Measurements from ENCODE around the gene SH3PXD2A. TPM values are rescaled to one million over a fixed set of nuclear protein-coding genes. Genes with fewer than 3 reads are reported as not detected.
A peak's percentile ranks its signal among the peaks of the same experiment; 100 is the strongest.

SH3PXD2A gene
- total and polyA plus RNA-seq, 7 donors: 3.0 to 57.7 (median 10.6) TPM

- Histone ChIP-seq H3K36me3 (ENCODE audit: insufficient read depth in 1 of 2, low read depth in 1 of 2) (no peaks in the 10 kb centered on the region), H3K27ac (no peak overlapping the region), H3K4me1 (peaks cover 27% of the 10 kb centered on the region), H3K4me3 (no peak overlapping the region), H3K9me3 (no peaks in the 10 kb centered on the region), H3K27me3 (ENCODE audit: insufficient read depth in 3 of 3, low read length in 2 of 3) (no peaks in the 10 kb centered on the region)
- WGBS, 3 donors: 83 to 92% (median 83%) methylated on average over 8 of the region's 8 CpGs
- DNase-seq (peak in 1 of 2 donors; percentile 40), ATAC-seq (no peak)
- TF ChIP-seq CTCF (IDR thresholded peaks at IDR 0.05): no peak
- intact Hi-C loops (cut with DNase I): no loop called here
These were observed 64.1 kb downstream of the SH3PXD2A start for GRCh38 chr10:103791291-103791690.

GRCh38 chr10:103790580-103790979 lies 64.8 kb downstream of the SH3PXD2A start:
- Histone ChIP-seq H3K4me3 (no peak overlapping the region), H3K27ac (no peak overlapping the region), H3K27me3 (ENCODE audit: insufficient read depth in 3 of 3, low read length in 2 of 3) (no peaks in the 10 kb centered on the region), H3K9me3 (no peaks in the 10 kb centered on the region), H3K36me3 (ENCODE audit: insufficient read depth in 1 of 2, low read depth in 1 of 2) (no peaks in the 10 kb centered on the region), H3K4me1 (peaks cover 27% of the 10 kb centered on the region)
- DNase-seq (no peak), ATAC-seq (no peak)
- 89 to 91% (median 89%) methylated on average over 5 of the region's 5 CpGs for WGBS, 3 donors
- intact Hi-C loops (cut with DNase I): no loop called here
- no peak for TF ChIP-seq CTCF (IDR thresholded peaks at IDR 0.05)

GRCh38 chr10:103789771-103790201 lies 65.6 kb downstream of the SH3PXD2A start:
- peaks cover 26% of the 10 kb centered on the region for H3K4me1 ChIP-seq
- intact Hi-C loops (cut with DNase I): no loop called here
- H3K36me3 ChIP-seq (ENCODE audit: insufficient read depth in 1 of 2, low read depth in 1 of 2): no peaks in the 10 kb centered on the region
- H3K27ac ChIP-seq: no peak overlapping the region
- H3K9me3 ChIP-seq: no peaks in the 10 kb centered on the region
- no peaks in the 10 kb centered on the region for H3K27me3 ChIP-seq (ENCODE audit: insufficient read depth in 3 of 3, low read length in 2 of 3)
- WGBS, 3 donors: 67 to 73% (median 68%) methylated on average over 7 of the region's 7 CpGs
- DNase-seq: no peak
- no peak for ATAC-seq
- TF ChIP-seq CTCF (IDR thresholded peaks at IDR 0.05): no peak
- no peak overlapping the region for H3K4me3 ChIP-seq

- TF ChIP-seq CTCF (IDR thresholded peaks at IDR 0.05): no peak
- intact Hi-C loops (cut with DNase I): no loop called here
- ATAC-seq (no peak), DNase-seq (no peak)
- Histone ChIP-seq H3K4me1 (peaks cover 20% of the 10 kb centered on the region), H3K4me3 (no peak overlapping the region), H3K27ac (no peak overlapping the region), H3K9me3 (no peaks in the 10 kb centered on the region), H3K27me3 (ENCODE audit: insufficient read depth in 3 of 3, low read length in 2 of 3) (no peaks in the 10 kb centered on the region), H3K36me3 (ENCODE audit: insufficient read depth in 1 of 2, low read depth in 1 of 2) (no peaks in the 10 kb centered on the region)
- 77 to 81% (median 79%) methylated on average over 6 of the region's 6 CpGs for WGBS, 3 donors
These were observed 66.2 kb downstream of the SH3PXD2A start for GRCh38 chr10:103789161-103789560.

- Histone ChIP-seq H3K4me3 (no peak overlapping the region), H3K9me3 (no peaks in the 10 kb centered on the region), H3K4me1 (peaks cover 10% of the 10 kb centered on the region), H3K27ac (no peak overlapping the region), H3K36me3 (ENCODE audit: insufficient read depth in 1 of 2, low read depth in 1 of 2) (no peaks in the 10 kb centered on the region), H3K27me3 (ENCODE audit: insufficient read depth in 3 of 3, low read length in 2 of 3) (no peaks in the 10 kb centered on the region)
- 49 to 63% (median 52%) methylated on average over 3 of the region's 3 CpGs for WGBS, 3 donors
- intact Hi-C loops (cut with DNase I): no loop called here
- ATAC-seq: no peak
- no peak for DNase-seq
- no peak for TF ChIP-seq CTCF (IDR thresholded peaks at IDR 0.05)
These were observed 68.0 kb downstream of the SH3PXD2A start for GRCh38 chr10:103787331-103787730.
